H54 (cell line): Measurements from ENCODE around the gene ITIH2.
"Not testable (repeated sequence)": the region's sequence is repeated elsewhere in the genome, so short reads cannot be mapped to it uniquely, and the experiment has no call there.

ENCODE experiments used
- DNase-seq: peaks from one replicate; pipeline ENCODE4 v3.0.0; 2011; ENCODE audit warnings: low spot score, mixed read lengths; ENCODE audit not compliant: insufficient read length
- FAIRE-seq: peaks from 3 replicates; lab custom pipeline; 2011; peaks lifted over from hg19 to GRCh38; lab: Jason Lieb, UNC
- POLR2A ChIP-seq: IDR thresholded peaks from 2 replicates; pipeline ENCODE4 v1.6.1; 2011; ENCODE audit warnings: low read depth, mild to moderate bottlenecking, low read length

ITIH2 gene

DNA sequence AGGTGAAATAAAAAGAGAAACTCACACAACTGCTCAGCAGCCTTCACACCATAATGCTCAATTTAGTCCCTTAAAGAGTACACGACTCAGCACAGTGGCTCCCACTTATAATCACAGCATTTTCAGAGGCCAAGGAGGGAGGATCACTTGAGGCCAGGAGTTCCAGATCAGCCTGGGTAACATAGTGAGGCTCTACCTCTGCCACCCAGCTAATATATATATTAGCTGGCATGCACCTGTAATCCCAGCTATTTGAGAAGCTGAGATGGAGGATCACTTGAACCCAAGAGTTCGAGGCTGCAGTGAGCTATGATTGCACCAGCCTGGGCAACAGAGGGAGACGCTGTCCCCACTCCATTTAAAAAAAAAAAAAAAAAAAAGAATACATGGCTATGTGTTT, 2.2 kb downstream of the ITIH2 start:
- no peak for FAIRE-seq

DNA sequence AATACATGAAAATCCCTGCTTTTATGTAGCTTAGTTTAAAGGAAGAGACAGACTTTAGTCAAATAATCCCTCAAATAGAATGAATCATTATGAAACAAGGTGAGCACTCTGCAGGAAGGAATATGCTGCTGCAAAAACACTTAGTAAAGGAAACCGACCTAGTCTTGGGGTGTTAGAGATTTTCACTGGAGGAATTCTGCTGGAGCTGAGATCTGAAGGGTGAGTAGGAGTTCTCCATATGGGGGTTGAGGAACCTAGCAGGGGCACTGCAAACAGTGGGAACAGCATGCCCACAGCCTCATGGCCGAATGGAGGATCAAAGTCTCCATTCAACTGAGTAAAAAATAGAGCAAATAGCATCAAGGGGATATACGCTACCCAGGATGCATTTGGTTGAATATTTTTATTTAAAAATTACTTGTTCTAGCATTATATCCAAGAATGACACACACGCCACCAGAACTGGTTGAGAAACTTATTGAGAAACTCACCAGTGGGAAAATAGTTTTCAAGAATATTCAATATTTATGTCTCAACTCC, 3.5 kb downstream of the ITIH2 start:
- no peak for FAIRE-seq
- TF ChIP-seq POLR2A: no peak
- no peak for DNase-seq

More for the DNA sequence above, 2.2 kb downstream of the ITIH2 start:
- TF ChIP-seq POLR2A: no peak
- no peak for DNase-seq

- DNase-seq: no peak
- TF ChIP-seq POLR2A: no peak
- FAIRE-seq: no peak
Measured at GRCh38 chr10:7707102-7707501, 4.0 kb downstream of the ITIH2 start.

GRCh38 chr10:7707858-7708622, 4.9 kb downstream of the ITIH2 start:
- no peak for TF ChIP-seq POLR2A
- DNase-seq: no peak
- FAIRE-seq: no peak

DNA sequence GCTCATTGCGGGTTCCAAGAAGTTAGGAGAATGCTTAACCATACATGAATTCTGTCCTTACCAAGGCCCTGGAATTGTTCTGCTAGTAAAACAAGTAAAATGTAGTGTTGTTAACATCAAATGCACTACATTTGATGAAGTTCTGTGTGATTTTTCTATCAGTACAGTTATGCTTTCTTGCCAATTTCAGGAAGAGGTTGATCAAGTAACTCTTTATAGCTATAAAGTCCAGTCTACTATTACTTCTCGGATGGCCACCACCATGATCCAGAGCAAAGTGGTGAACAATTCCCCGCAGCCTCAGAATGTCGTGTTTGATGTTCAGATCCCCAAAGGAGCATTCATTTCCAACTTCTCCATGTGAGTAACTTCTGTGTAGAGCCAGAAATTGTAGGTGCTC, 5.7 kb downstream of the ITIH2 start:
- no peak for FAIRE-seq

DNA sequence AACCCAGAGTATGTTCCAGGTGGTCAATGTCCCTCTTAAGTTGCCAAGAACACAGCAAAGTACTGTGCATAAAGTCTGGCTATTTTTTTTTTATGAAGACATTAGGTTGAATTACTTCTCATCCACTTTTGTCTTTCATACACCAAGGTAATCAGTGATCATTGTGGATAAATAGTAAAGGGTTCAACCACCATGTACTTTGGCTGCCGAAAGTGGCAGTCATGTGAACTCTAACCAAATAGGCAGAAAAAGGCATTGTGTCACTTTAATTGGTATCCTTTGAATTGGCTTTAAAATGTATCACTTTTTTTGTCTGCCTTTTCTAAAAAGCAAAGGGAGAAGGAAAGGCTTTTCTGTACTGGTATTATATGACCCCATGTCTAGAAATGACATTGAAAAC, 7.3 kb downstream of the ITIH2 start:
- no peak for TF ChIP-seq POLR2A
- DNase-seq (no peak), FAIRE-seq (no peak)

More for the DNA sequence above, 5.7 kb downstream of the ITIH2 start:
- TF ChIP-seq POLR2A: no peak
- no peak for DNase-seq

GRCh38 chr10:7711075-7711474, 8.0 kb downstream of the ITIH2 start:
- FAIRE-seq, DNase-seq: not testable (repeated sequence)

- DNase-seq (no peak), FAIRE-seq (no peak)
- no peak for TF ChIP-seq POLR2A
Measured at GRCh38 chr10:7715515-7715914, 12.4 kb downstream of the ITIH2 start.

- no peak for TF ChIP-seq POLR2A
- no peak for FAIRE-seq
- DNase-seq: no peak
Measured at GRCh38 chr10:7717767-7718166, 14.7 kb downstream of the ITIH2 start.

DNA sequence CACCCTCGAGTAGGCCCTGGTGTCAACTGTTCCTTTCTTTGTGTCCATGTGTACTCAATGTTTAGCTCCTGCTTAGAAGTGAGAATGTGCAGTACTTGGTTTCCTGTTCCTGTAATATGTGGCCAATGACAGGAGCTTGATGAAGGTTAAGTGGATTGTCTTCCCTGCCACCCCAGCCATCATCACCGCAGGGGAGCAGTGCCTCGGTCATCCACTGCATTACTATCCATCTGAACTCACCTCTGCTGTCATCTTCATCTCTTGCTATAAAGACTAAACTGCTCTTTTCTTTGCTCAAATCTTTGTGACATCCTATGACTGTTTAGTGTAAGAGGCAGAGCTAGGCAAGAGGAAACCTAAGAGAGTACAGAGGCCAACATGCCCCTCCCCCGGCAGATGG, 15.6 kb downstream of the ITIH2 start:
- no peak for TF ChIP-seq POLR2A
- FAIRE-seq (no peak), DNase-seq (no peak)

DNA sequence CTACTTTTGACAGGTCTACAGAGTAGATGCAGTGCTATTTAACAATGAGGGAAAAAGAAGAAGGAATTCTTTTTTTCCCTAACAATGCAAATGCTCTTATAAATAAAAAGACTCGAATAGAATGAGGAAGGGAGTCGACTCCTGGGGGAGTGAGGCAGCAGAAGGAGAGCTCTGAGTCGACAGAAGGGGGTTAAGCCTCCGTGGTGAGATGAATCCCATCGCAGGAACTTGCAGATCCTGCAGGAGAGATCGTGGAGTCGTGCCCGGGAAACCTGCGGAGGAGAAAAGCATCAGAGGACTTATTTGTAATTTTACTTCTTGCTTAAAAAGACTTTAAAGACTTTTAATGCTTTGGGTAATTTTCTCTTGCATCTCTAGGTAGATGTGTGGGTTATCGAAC, 17.4 kb downstream of the ITIH2 start:
- no peak for TF ChIP-seq POLR2A
- DNase-seq: no peak
- no peak for FAIRE-seq

- no peak for TF ChIP-seq POLR2A
- DNase-seq (no peak), FAIRE-seq (no peak)
Measured at GRCh38 chr10:7722927-7723529, 19.9 kb downstream of the ITIH2 start.

DNA sequence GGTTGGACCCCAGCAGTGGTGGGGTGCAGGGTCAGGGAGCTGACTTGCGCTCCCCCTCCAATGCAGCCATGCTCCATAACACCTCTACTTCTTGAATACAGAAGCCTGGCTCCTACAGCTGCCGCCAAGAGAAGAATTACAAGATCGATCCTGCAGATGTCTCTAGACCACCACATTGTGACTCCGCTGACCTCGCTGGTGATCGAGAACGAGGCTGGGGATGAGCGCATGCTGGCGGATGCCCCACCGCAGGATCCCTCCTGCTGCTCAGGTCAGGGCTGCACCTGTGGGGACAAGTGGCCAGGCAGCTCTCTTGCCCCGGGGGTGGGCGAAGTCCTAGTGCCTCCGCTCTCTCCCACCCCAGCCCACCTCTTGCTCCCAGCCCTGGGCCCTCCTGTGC, 31.7 kb downstream of the ITIH2 start:
- FAIRE-seq (no peak), DNase-seq (no peak)
- no peak for TF ChIP-seq POLR2A

- FAIRE-seq: no peak
- DNase-seq: no peak
- TF ChIP-seq POLR2A: no peak
Measured at GRCh38 chr10:7738536-7739407, 35.7 kb downstream of the ITIH2 start.

- DNase-seq (no peak), FAIRE-seq (no peak)
- TF ChIP-seq POLR2A: no peak
Measured at GRCh38 chr10:7744307-7744706, 41.2 kb downstream of the ITIH2 start.

DNA sequence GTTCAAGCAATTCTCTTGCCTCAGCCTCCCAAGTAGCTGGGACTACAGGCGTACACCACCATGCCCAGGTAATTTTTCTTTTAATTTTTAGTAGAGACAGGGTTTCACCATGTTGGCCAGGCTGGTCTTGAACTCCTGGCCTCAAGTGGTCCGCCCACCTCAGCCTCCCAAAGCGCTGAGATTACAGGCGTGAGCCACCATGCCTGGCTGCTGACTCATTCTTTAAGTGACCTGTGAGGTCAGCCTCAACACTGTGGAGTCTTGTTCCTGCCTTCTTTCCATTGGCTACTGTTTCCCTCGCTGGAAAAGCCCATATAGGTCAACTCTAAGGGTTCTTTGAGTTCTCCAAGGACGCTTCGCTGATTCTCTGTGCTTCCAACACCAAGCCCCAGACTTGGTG, 45.5 kb downstream of the ITIH2 start:
- not testable (repeated sequence) for FAIRE-seq, DNase-seq
